Chondrocyte (in vitro differentiated cells): ENCODE results near the gene GDPGP1. TPM values are rescaled to one million over a fixed set of nuclear protein-coding genes. Genes with fewer than 3 reads are reported as not detected.

Source experiments
- DNase-seq: peaks from one replicate; pipeline ENCODE4 v3.0.0; 2021; ENCODE audit warnings: mixed read lengths, low spot score
- H3K27ac Mint-ChIP-seq: one replicate; pipeline ENCODE4 v1.8.0; 2021; ENCODE audit warnings: mild to moderate bottlenecking, moderate library complexity, mixed read lengths; ENCODE audit not compliant: unreplicated experiment
- H3K27me3 Mint-ChIP-seq: 2 replicates; pipeline ENCODE4 v1.8.0; 2021; ENCODE audit warnings: low read depth, mixed read lengths
- H3K36me3 Mint-ChIP-seq: 2 replicates; pipeline ENCODE4 v1.8.0; 2021; ENCODE audit warnings: low read depth, mixed read lengths
- H3K4me1 Mint-ChIP-seq: 2 replicates; pipeline ENCODE4 v1.8.0; 2021; ENCODE audit warnings: low read depth, mild to moderate bottlenecking, mixed read lengths
- H3K4me3 Mint-ChIP-seq: one replicate; pipeline ENCODE4 v1.8.0; 2021; ENCODE audit warnings: mild to moderate bottlenecking, moderate library complexity, mixed read lengths; ENCODE audit not compliant: unreplicated experiment
- H3K9me3 Mint-ChIP-seq: 2 replicates; pipeline ENCODE4 v1.8.0; 2021; ENCODE audit warnings: low read depth, mixed read lengths
- CTCF ChIP-seq: fragments of 200-600 bp; sonication (generic); IDR thresholded peaks from 2 replicates; pipeline ENCODE4 v1.5.0; 2021; ENCODE audit warnings: antibody characterized with exemption, mild to moderate bottlenecking, moderate library complexity
- total RNA-seq: library from RNA; stranded (reverse); gene quantifications from 3 replicates; pipeline ENCODE4 v1.2.1, GENCODE V29; 2021

The GDPGP1 gene
- total RNA-seq, 1 donor from 2014 or later, result 5.8 TPM

GRCh38 chr15:90233387-90234095 is 468 bp upstream of the GDPGP1 start, which contains the start of gene CIB1:
Gene CIB1 (minus strand): TSS chr15:90233941. CDS start chr15:90233885, 56 bp downstream.
- no peak for DNase-seq
- Mint-ChIP-seq H3K4me1 (peaks cover 25% of the 10 kb centered on the region), H3K36me3 (peaks cover 11% of the 10 kb centered on the region), H3K4me3 (peak within 1 kb of the TSS; percentile 81), H3K27me3 (no peaks in the 10 kb centered on the region), H3K27ac (peak within 1 kb of the TSS; percentile 88), H3K9me3 (no peaks in the 10 kb centered on the region)
- peak; percentile 74 for TF ChIP-seq CTCF

- Mint-ChIP-seq H3K4me1 (peaks cover 8% of the 10 kb centered on the region), H3K27me3 (no peaks in the 10 kb centered on the region), H3K36me3 (peaks cover 3% of the 10 kb centered on the region), H3K9me3 (no peaks in the 10 kb centered on the region), H3K4me3 (no peak overlapping the region), H3K27ac (no peak overlapping the region)
- TF ChIP-seq CTCF, result no peak
- DNase-seq, result no peak
Measured at GRCh38 chr15:90239371-90239770, 5.4 kb downstream of the GDPGP1 start.

- no peak for DNase-seq
- Mint-ChIP-seq H3K36me3 (peaks cover 3% of the 10 kb centered on the region), H3K4me1 (no peaks in the 10 kb centered on the region), H3K4me3 (no peak overlapping the region), H3K27ac (no peak overlapping the region), H3K9me3 (no peaks in the 10 kb centered on the region), H3K27me3 (no peaks in the 10 kb centered on the region)
- TF ChIP-seq CTCF, result no peak
Measured at GRCh38 chr15:90240856-90241255, 6.8 kb downstream of the GDPGP1 start.

GRCh38 chr15:90241343-90242192 is 7.6 kb downstream of the GDPGP1 start:
- no peak for DNase-seq
- Mint-ChIP-seq H3K4me1 (no peaks in the 10 kb centered on the region), H3K4me3 (no peak overlapping the region), H3K27me3 (no peaks in the 10 kb centered on the region), H3K36me3 (peaks cover 2% of the 10 kb centered on the region), H3K9me3 (no peaks in the 10 kb centered on the region), H3K27ac (no peak overlapping the region)
- TF ChIP-seq CTCF, result no peak

GRCh38 chr15:90243943-90244639 is 10.1 kb downstream of the GDPGP1 start:
- Mint-ChIP-seq H3K27me3 (no peaks in the 10 kb centered on the region), H3K4me3 (no peak overlapping the region), H3K27ac (no peak overlapping the region), H3K36me3 (peaks cover 2% of the 10 kb centered on the region), H3K9me3 (no peaks in the 10 kb centered on the region), H3K4me1 (no peaks in the 10 kb centered on the region)
- TF ChIP-seq CTCF, result no peak
- no peak for DNase-seq
